Panc1 (cell line): ENCODE results near the gene GRM7.

ENCODE experiments used
- CTCF ChIP-seq: fragments of 450-650 bp; IDR thresholded peaks from 2 replicates; pipeline ENCODE4 v1.5.1; 2017; ENCODE audit warnings: mild to moderate bottlenecking
- POLR2AphosphoS5 ChIP-seq: IDR thresholded peaks from 2 replicates; pipeline ENCODE4 v1.6.1; 2012; ENCODE audit warnings: mild to moderate bottlenecking, low read depth, low read length, moderate library complexity

DNA sequence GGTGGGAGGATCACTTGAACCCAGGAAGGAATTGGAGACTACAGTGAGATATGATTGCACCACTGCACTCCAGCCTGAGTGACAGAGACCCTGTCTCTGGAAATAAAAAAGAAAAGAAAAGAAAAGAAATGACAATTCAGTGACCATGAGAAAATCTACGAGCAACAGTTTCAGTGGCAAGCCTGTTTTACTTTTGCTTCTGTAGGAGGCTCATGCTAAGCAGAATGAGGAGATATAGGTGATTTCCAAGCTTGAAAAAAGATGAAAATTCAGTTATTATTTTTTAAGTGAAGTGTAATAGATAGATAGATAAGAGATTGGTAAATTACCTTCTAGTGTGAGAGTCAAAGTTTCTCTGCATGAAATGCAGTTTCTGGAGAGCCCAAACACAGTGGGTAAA lies 651.1 kb downstream of the GRM7 start:
- no peak for TF ChIP-seq POLR2AphosphoS5
- TF ChIP-seq CTCF = no peak
